GM13976 (cell line): ENCODE results near the gene AGXT2.

ENCODE experiments used
- DNase-seq: peaks from one replicate; pipeline ENCODE4 v3.0.0; 2012; ENCODE audit warnings: low spot score
- CTCF ChIP-seq: IDR thresholded peaks from 2 replicates; pipeline ENCODE4 v1.5.1; 2012; ENCODE audit warnings: borderline replicate concordance, mild to moderate bottlenecking; ENCODE audit not compliant: insufficient read depth; ENCODE audit errors: extremely low read depth, missing control alignments, control extremely low read depth
- in situ Hi-C: fragments of 300-500 bp; cut with MboI; formaldehyde crosslinking; loops from one replicate; pipeline ENCODE4 v1.12.0; 2022; ENCODE audit warnings: low sequenced_read_pairs, mixed read lengths, inconsistent platforms; ENCODE audit not compliant: unreplicated experiment

Gene AGXT2

GRCh38 chr5:34968258-34968657, 79.5 kb downstream of the AGXT2 start:
- DNase-seq = no peak
- in situ Hi-C loops = no loop called here
- no peak for TF ChIP-seq CTCF

GRCh38 chr5:34967540-34967939, 80.2 kb downstream of the AGXT2 start:
- no peak for TF ChIP-seq CTCF
- no peak for DNase-seq
- in situ Hi-C loops = no loop called here

GRCh38 chr5:34959323-34959722, 88.4 kb downstream of the AGXT2 start:
- TF ChIP-seq CTCF = no peak
- in situ Hi-C loops = no loop called here
- DNase-seq = peak; percentile 53

- peak; percentile 48 for TF ChIP-seq CTCF
- in situ Hi-C loops = no loop called here
- peak; percentile 55 for DNase-seq
Observed at GRCh38 chr5:34957857-34958690, 89.7 kb downstream of the AGXT2 start.

- in situ Hi-C loops = no loop called here
- no peak for DNase-seq
Observed at GRCh38 chr5:34957321-34957720, 90.4 kb downstream of the AGXT2 start.

More at GRCh38 chr5:34957321-34957720, 90.4 kb downstream of the AGXT2 start:
- TF ChIP-seq CTCF = no peak
